NOMO-1 (cell line): ENCODE measurements around the gene DPY19L1.
"Not testable (repeated sequence)": the region's sequence is repeated elsewhere in the genome, so short reads cannot be mapped to it uniquely, and the experiment has no call there.

Experiments
- DNase-seq, 2 experiments: peaks; one replicate each; lab custom pipeline; 2025; ENCODE audit not compliant: unreplicated experiment in 2 of 2; lab: John Stamatoyannopoulos, UW

The DPY19L1 gene

DNA sequence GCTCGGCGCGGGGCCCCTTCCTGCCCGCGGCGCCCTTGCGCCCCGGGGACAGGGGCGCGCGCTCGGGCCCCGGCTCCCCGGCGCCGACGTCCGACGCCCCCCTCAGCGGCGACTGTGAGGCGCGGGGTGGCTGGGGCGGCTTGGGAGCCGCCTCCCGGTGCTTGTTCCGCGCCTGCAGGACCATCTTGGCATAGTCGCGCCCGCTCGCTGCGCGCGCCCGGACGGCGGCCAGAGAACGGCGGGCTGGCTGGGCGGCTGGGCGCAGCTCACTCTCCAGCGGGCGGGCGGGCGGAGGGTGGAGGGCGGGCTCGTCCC, at the start of gene DPY19L1:
Gene DPY19L1, minus strand, starts transcription at position 275 of the 315 bp plus-strand sequence. Its CDS starts 91 bp downstream, at position 184.
- no peak for DNase-seq

DNA sequence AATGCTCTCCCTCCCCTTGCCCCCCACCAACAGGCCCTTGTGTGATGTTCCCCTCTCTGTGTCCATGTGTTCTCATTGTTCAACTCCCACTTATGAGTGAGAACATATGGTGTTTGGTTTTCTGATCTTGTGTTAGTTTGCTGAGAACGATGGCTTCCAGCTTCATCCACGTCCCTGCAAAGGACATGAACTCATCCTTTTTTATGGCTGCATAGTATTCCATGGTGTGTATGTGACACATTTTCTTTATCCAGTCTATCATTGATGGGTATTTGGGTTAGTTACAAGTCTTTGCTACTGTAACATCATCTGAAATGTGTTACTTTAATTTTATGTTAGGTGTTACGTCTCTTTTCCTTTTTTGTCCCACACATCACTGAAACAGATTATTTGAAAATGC, 42.2 kb upstream of the DPY19L1 start:
- DNase-seq = not testable (repeated sequence)

DNA sequence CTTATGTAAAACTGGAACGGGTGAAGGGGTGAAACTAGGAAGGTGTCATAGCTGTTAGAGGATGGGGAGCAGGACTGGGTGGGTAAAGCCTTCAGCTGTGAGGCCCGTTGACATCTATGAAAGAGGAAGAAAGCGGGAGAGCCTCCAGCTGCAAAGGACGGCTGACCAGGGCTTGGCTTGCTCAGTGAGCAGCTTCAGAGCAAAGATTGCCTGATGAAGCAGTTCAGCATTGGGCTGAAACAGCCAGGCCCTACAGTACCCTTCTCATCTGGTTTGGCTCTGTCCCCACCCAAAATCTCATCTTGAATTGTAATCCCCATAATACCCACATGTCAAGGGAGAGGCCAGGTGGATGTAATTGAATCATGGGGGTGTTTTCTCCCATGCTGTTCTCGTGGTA, 36.7 kb upstream of the DPY19L1 start:
- not testable (repeated sequence) for DNase-seq

DNA sequence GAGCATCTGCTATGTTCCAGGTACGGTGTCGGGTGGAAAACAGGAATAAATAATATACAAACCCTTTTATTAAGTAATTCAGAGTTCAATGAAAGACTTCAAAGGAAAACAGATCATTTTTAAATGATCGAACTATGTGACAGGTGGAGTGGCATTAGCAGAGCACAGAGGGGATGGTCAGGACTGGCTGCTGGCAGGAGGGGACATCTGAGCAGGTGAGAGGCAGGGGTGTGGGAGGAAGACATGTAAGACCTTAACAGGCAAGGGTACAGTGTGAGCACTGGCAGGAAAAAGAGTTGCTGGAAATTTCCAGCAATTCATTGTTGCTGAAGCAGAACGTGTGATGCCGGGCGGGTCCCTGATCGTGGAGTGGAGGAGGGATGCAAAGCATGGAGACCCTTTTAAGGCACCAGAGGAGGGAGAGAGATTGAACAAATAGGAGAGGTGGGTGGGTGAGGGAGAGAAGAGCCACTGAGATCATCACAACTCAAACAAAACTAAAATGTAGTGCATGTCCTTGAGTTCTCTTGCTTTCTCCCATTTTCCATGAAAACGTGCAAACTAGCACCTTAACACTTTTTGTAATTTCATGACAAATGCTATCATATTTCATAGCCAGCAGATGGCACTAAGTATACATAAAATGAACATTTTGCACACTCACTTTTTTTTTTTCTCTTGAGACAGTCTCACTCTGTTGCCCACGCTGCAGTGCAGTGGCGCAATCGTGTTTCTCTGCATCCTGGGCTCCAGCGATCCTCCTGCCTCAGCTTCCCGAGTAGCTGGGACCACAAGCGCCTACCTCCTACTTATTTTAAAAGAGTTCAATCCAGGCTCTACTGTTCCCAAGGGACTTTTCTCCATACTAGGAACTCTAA, 35.9 kb upstream of the DPY19L1 start:
- DNase-seq = peak in 1 of 2 experiments; percentile 44

DNA sequence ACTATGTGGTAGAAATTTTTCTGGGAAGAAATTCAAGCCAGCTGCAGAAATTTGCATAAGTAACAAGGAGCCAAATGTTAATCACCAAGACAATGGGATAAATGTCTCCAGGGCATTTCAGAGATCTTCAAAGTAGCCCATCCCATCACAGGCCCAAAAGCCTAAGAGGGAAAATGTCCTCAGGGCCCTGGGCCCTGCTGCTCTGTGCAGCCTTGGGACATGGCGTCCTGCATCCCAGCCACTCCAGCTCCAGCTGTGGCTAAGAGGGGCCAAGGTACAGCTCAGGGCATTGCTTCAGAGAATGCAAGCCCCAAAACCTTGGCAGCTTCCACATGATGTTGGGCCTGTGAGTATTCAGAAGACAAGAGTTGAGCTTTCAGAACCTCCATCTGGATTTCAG, 31.8 kb upstream of the DPY19L1 start:
- not testable (repeated sequence) for DNase-seq

DNA sequence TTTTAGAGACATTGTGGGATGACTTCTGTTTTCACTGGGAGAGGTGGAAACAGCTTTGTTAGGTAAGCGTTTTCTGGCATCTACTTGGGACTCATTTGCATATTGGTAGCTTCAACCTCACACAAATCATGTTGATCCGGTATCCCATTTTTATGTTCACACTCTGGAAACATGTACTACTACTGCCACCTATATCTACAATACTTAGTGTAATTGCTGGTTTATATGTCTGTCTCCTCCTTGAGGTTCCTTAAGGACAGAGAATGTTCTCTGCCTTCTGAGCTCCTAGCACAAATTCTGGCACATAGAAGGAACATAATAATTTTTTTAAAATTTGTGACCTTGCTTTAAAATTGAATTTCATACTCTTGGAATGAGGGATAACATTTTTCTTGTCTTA, 28.1 kb upstream of the DPY19L1 start:
- DNase-seq = not testable (repeated sequence)

DNA sequence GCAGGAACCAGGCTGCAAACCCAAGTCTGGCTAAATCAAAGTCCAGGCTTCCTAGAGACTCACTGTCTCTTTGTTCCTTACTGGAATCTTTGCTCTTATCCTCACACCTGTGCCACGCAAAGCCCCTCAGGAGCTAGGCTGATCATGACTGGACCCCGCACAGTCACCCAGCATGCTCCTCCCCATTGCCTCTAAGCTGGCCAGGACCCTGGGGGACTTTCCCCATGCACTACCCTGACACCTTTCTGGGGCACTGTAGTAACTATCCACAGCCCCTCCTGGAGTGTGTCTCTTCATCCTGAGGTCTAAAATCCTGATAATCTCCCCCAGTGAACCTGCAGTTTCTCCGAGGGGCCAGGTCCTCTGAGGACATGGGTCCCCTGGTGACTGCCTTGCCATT, 21.3 kb upstream of the DPY19L1 start:
- DNase-seq = not testable (repeated sequence)

DNA sequence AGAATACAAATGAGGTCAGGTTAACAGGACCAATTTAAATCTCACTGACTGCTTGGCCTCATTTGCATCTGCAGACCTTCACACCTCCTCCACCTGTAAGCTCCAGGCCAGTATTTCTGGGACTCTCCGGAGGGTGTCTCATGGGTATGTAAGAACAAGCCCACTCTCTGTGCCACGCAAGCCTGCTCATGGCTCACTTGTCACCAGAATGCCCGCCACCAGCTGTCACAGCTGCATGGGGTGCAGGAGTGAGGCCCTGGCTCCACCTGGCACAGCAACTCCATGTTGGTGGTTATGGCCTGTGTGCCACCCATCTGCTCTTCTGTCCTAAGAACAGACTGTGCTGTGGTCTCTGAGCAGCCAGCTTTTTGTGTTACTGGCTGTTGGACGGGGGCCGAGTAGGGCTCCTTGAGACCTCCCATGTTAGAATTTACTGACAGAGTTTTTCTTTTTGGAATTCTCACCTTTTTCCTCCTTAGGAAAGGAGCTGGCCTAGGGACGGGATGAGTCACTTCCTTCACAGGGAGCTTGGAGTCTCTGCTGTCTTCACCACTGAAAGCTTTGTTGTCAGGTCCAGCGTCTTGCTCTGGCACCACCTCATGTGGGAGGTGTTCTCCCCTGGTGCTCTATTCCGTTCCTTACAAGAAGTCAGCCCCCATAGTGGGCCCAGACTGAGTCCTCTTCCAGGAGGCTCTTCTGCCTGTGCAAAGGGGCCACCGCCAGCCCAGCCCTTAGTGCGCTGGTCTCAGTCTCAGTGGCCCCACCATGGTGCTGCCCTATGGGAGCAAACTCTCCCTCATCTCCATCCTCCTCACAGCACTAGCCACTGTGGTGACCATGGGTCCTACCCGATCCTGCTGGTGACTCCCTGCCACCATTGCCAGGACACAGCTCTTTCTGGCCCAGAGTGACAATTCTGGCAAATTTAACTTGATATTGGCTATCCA, 20.5 kb upstream of the DPY19L1 start:
- DNase-seq = not testable (repeated sequence)

DNA sequence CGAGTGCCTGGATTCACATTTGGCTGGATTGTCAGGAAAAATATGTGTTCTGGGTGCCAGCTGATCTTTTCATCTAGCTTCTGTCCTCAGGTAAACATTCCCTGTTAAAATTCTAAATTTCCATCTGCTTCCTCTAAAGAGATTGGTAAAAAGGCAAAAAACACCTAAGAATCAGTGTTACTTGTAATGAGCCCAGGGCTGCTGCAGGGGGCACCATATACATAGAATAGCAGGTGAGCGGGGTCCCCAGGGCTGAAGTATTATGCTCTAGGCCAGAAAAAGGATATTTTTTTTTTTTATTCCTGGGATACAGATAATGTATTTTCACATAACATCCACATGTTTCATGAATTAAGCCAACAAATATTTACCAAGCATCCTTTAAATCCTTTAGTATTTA, 18.4 kb upstream of the DPY19L1 start:
- not testable (repeated sequence) for DNase-seq

DNA sequence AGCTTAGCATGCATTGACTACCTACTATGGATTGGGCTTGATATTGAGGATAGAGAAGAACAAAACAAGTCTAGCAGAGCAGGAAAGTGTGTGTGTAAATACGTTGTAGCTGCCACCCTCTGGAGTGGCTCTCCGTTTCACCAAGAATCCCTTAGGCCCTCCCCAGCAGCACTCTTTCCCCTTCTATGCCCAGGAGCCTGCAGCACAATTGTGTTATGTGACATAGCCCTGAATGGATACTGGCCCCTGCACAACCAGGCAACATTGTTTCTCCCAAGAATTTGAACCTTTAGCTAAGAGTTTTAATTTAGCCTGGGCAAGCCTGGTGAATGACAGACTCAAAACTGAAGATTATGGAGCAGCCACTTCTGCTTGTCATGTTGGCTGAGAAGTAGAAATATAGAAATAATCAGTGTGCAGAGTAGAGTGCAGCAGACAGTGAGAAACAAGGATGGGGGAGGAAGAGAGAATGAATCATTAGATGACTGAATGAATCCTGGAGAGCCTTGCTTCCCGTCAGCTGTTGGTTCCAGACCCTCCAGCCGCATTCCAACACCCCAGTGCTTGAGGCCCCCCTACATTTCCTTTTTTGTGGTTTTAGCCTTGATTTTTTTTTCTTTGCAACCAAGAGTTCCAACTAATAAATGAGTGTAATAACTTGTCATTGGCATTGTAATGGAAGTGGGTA, 16.3 kb upstream of the DPY19L1 start:
- DNase-seq = not testable (repeated sequence)

DNA sequence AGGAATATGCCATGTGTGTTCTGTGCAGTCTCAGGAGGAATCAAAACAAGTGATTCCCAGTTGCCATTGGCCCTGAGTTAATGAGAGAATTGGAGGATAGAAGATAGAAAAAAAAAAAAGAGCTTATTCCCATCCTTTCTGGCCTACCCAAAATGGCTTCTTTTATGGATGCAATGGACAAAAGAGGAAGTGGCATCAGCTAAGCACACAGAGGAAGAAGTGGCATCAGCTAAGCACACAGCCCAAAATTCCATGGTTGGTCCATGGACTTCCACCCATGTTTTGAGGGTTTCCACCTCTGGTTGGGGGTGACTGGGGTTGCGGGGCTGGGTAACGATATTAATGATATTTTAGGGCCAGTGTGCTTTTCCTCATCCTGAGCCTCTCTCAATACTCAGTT, 11.1 kb upstream of the DPY19L1 start:
- not testable (repeated sequence) for DNase-seq

DNA sequence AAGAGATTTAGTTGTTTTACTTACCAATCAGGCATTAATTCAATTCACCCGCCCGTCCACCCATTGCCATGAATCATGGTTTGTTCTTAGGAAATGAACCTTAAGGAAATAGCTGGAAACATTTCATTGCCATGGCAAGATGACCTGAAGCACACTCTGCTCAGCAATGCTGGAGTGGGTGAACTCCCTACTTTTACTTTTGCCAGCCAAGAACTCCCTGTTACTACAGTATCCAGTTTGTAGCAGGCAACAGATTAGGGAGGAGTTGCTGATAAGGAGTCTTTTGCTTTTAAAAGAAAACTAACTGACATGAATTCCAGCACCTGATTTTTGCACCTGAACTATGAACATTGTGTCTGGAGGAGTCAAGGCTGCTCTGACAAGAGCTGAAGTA, 10.6 kb upstream of the DPY19L1 start:
- DNase-seq = not testable (repeated sequence)

DNA sequence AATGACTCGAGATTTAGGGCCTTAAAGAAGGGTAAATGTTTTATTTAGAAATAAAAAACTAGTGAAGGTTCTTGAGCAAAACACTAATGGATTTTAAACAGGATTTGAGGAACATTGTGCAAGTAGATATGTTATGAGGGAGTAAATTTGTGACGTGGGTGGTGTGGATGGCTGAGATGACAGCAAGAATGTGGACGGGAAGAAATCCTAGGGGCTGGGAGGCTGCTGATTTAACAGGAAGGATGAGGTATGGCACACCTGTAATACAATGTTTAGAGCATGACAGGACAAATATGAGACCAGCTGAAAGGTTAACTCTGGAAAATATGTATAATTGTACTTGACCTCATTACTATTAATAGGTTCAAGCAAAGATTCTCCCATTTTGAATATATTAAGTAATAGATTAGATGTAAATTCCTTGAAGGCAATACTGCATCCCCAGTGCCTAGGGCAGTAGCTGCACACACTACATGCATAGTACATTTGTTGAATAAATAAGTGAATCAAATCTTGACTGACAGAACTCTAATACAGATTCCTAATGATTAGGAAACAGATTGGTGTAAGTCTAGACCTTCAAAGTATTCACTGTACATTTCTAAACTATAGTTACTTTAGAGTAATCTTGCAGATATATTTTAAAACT, 10.1 kb upstream of the DPY19L1 start:
- DNase-seq = not testable (repeated sequence)

DNA sequence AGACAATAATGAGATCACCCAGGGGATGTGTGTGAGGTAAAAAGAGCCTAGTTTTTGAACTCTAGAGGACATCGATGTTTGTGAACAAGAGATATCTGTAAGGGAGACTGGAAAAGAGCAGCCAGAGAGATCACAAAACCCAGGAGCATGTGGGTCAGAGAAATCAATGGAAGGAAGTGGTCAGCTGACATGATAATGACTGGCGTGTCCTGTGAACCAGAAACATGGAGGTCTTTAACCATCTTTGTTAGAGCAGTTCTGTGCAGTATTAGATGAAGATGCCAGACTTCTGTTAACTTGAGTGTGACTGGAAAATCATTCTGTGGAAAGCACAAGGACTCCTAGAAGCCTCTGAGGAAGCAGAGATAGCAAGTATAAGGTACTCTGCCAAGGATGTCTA, 6.0 kb upstream of the DPY19L1 start:
- DNase-seq = not testable (repeated sequence)

DNA sequence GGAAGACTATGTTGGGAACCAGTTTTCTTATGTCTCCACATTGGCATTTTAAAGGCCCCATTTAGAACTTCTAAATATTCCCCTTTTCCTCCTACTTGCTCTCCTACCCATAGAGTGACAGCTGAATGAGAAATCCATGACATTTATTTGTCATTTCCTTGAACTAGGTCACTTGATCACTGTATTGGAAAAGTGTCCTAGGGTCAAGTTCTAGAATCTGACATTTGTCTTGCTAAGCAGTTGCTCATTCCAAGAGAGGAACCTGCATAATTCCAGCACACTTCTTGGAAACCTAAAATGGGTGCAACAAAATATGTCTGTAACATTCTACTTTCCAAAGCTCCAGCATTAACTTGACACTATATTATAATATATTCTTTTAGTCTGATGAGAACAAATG, 3.6 kb upstream of the DPY19L1 start:
- DNase-seq = no peak

DNA sequence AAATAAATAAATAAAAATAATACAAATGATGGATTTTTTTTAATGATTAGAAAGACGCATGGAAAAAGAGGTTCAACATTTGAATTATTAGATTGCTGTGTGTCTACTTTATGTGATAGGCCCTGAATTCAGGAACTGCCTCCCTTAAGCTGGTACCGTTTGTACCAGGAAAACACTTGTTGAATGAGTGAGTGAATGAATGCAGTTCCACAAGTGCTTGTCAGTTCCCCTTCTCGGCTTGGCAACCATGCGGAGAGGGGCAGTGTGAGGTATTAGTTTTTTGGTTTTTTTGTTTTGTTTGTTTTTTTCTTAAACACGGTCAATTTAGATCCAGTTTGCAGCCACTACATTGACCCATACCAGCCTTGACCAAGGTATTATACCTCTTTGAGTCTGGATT, 2.1 kb upstream of the DPY19L1 start:
- DNase-seq = no peak

DNA sequence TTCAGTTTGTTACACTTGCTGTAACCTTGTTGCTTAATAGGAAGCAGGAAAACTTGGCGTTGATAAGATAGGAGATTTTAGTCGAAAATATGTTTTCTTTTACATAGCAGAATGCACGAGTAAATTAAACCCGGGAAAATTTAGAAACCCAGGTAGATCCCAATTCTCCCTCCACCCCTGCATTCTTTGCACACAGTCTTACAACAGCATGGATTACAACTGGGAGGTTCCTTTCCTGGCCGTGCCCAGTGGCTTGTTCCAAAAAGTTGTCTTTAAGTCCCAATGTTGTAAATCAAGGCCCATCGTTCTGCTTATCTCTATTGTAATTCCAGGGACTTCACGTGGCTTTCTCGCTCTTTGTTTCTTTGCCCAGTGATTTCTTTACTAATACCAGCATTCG, 1.1 kb upstream of the DPY19L1 start:
- no peak for DNase-seq

DNA sequence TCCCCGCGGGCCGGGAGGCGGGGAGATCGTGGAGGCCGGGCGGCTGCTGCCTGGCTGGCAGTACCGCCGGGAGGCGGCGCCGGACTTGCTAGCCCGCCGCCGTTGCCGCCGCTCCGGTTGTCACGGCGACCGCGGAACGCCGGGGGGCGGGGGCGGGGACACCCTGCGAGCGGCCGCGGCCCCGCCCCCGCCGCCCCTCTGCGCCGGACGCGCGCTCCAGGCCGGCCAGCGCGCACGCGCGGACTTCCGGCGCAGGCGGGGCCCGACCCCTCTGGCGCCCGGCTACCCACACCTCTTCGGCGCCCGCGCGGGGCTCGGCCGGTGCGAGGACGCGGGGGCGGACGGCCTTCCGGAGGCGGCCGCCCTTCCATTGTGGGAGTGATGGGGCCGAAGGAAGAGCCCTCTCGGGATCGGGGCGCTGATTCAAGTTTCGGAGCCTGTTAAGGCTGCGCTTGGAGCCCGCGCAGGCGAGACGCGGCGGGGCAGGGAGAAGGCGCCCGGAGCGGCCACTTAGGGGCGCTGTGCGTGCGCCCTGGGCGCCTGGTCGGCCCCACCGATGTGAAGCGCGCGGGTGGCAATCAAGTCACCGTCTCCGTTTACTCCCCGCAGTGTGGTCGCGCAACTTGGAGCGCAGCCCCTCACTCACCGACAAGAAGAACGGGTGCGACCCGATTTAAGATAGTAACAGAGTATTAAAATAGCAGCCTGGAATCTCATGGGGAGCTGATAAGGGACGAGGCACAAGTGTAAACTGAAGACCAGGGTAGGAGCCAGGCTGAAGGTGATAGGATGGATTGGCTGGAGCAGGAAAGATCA, 449 bp upstream of the DPY19L1 start:
- peak; percentile 84 to 87 for DNase-seq

DNA sequence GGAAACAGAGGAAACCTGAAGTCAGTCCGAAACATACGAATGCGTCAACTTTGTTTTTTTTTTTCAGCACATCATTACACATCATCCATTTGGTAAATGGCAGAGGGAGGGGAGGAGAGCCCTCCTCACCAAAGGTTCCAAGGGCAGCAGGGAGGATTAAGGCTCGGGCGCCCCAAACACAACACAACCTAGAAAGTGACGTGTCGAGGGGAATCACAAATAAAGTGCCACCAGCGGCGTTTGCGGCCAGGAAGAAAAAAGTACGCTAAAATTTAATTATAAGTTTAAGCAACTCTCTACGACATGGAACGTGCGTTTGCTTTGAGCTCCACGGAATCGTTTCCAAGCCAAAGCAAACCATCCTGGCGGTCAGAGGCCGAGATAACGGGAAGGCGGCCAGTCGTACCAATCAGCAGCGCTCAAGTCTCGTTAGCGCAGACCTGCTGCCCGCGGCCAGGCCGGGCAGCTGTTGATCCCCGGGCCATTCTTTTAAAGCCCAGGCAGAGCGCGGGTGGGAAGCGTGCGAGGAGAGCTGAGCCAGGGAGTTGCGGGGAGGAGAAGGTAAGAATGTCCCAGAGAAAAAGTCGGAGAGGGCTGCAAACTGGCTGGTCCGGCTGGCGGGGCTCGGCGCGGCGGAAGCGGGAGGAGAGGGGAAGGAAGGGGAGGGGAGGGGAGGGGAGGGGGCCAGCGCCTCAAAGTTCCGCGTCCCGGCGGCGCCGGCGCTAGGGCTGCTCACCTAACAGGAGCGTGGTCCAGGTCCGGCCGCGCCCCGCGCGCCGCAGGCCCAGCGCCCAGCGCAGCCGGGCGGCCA, 719 bp downstream of the DPY19L1 start:
- DNase-seq = peak in 1 of 2 experiments; percentile 55
